Measurements from ENCODE around the gene PARVB. TPM values are rescaled to one million over a fixed set of nuclear protein-coding genes. Genes with fewer than 3 reads are reported as not detected.

Gene PARVB
- total and polyA plus RNA-seq, 10 of the 15 experiments (the other 5 are each of a cell fraction or from before 2014, with no cell fraction given): 5.2 to 264 (median 76.0) TPM

DNA sequence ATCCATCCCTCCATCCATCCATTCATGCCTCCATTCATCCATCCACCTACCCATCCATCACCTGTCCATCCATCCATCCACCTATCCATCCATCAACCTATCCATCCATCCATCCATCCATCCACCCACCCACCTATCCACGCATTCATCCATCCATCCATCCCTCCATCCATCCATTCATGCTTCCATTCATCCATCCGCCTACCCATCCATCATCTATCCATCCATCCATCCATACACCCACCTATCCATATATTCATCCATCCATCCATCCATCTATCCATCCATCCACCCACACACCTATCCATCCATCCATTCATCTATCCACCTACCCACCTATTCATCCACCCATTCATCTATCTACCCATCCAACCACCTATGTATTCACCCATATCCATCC lies 170.5 kb downstream of the PARVB start:
- no peak overlapping the region for H3K9ac ChIP-seq (ENCODE audit: control insufficient read depth, insufficient read depth, low read length)
- no peak for DNase-seq (ENCODE audit: low read depth, low spot score)
- ChIA-PET POLR2A (no interaction called here), RAD21 (ENCODE audit: unreplicated experiment) (interaction anchor here (1.5 kb wide), 1 partner anchor 13 kb away, joined by 9 read pairs; the partner anchor contains the start of gene PARVG), CTCF (interaction anchor here (1.0 kb wide), 1 partner anchor 13 kb away, joined by 4 read pairs; no protein-coding TSS in a partner anchor), SMC1A (ENCODE audit: uncharacterized antibody, unreplicated experiment) (no interaction called here)
- H2AFZ ChIP-seq (ENCODE audit: control insufficient read depth, low read depth, low read length): no peak overlapping the region
- BruUV-seq (replicated peaks): TSS peak; percentile 51
- H3K4me1 ChIP-seq (ENCODE audit: control insufficient read depth, insufficient read depth, low read length): peaks cover 43% of the 10 kb centered on the region
- in situ Hi-C loops (cut with MboI) (no loop called here), intact Hi-C loops (cut with micrococcal nuclease; ENCODE audit: unreplicated experiment) (no loop called here)
- no peaks in the 10 kb centered on the region for H4K20me1 ChIP-seq (ENCODE audit: control insufficient read depth, insufficient read depth)
- H3K4me2 ChIP-seq (ENCODE audit: control insufficient read depth, insufficient read depth): no peak overlapping the region
- H3K27ac ChIP-seq (ENCODE audit: control insufficient read depth, insufficient read depth): no peak overlapping the region
- H3K27me3 ChIP-seq (replicated peaks in 1 of 2; ENCODE audit: control insufficient read depth in 2 of 2, insufficient read depth in 2 of 2, low read length in 1 of 2): no peaks in the 10 kb centered on the region
- TF ChIP-seq, protein P1, sequence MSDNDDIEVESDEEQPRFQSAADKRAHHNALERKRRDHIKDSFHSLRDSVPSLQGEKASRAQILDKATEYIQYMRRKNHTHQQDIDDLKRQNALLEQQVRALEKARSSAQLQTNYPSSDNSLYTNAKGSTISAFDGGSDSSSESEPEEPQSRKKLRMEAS (IDR thresholded peaks at IDR 0.05; ENCODE audit: low read depth, low read length): no peak
- TF ChIP-seq, protein P2, sequence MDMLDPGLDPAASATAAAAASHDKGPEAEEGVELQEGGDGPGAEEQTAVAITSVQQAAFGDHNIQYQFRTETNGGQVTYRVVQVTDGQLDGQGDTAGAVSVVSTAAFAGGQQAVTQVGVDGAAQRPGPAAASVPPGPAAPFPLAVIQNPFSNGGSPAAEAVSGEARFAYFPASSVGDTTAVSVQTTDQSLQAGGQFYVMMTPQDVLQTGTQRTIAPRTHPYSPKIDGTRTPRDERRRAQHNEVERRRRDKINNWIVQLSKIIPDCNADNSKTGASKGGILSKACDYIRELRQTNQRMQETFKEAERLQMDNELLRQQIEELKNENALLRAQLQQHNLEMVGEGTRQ (IDR thresholded peaks at IDR 0.05; ENCODE audit: borderline replicate concordance, low read depth, low read length): no peak
- TF ChIP-seq TCF12 (IDR thresholded peaks at IDR 0.05; ENCODE audit: low read depth, low read length): no peak
- TF ChIP-seq, protein P3, sequence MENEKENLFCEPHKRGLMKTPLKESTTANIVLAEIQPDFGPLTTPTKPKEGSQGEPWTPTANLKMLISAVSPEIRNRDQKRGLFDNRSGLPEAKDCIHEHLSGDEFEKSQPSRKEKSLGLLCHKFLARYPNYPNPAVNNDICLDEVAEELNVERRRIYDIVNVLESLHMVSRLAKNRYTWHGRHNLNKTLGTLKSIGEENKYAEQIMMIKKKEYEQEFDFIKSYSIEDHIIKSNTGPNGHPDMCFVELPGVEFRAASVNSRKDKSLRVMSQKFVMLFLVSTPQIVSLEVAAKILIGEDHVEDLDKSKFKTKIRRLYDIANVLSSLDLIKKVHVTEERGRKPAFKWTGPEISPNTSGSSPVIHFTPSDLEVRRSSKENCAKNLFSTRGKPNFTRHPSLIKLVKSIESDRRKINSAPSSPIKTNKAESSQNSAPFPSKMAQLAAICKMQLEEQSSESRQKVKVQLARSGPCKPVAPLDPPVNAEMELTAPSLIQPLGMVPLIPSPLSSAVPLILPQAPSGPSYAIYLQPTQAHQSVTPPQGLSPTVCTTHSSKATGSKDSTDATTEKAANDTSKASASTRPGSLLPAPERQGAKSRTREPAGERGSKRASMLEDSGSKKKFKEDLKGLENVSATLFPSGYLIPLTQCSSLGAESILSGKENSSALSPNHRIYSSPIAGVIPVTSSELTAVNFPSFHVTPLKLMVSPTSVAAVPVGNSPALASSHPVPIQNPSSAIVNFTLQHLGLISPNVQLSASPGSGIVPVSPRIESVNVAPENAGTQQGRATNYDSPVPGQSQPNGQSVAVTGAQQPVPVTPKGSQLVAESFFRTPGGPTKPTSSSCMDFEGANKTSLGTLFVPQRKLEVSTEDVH (IDR thresholded peaks at IDR 0.05; ENCODE audit: low read depth, partially characterized antibody): no peak
- no peak for TF ChIP-seq ZNF24 (IDR thresholded peaks at IDR 0.05)
- TF ChIP-seq, protein P4, sequence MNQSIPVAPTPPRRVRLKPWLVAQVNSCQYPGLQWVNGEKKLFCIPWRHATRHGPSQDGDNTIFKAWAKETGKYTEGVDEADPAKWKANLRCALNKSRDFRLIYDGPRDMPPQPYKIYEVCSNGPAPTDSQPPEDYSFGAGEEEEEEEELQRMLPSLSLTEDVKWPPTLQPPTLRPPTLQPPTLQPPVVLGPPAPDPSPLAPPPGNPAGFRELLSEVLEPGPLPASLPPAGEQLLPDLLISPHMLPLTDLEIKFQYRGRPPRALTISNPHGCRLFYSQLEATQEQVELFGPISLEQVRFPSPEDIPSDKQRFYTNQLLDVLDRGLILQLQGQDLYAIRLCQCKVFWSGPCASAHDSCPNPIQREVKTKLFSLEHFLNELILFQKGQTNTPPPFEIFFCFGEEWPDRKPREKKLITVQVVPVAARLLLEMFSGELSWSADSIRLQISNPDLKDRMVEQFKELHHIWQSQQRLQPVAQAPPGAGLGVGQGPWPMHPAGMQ (IDR thresholded peaks at IDR 0.05; ENCODE audit: borderline replicate concordance): no peak
- no peaks in the 10 kb centered on the region for H3K9me3 ChIP-seq (replicated peaks; ENCODE audit: control insufficient read depth, insufficient read depth, low read length)
- FAIRE-seq: no peak
- no peak for ATAC-seq
- H3K4me3 ChIP-seq: no peak overlapping the region
- 0 out of 4 replicates have a peak, but pooled peaks cover 0 to 2% of the 10 kb centered on the region in 2 experiments for H3K36me3 ChIP-seq (ENCODE audit: control insufficient read depth in 2 of 2, insufficient read depth in 2 of 2, low read length in 1 of 2)
- 62% methylated on average over 2 of the region's 2 CpGs for WGBS (ENCODE audit: insufficient coverage, insufficient replicate concordance, low lambda C conversion rate, missing lambda C conversion rate)
- H3K79me2 ChIP-seq (ENCODE audit: control insufficient read depth, insufficient read depth, low read length): no peaks in the 10 kb centered on the region

All from GM12878 (cell line).